UCSD-AML1 (cell line): ENCODE data around the gene SLC6A3.
"Not testable (repeated sequence)": the region's sequence is repeated elsewhere in the genome, so short reads cannot be mapped to it uniquely, and the experiment has no call there.

Experiments used
- DNase-seq: peaks from one replicate; lab custom pipeline; 2025; ENCODE audit not compliant: unreplicated experiment; lab: John Stamatoyannopoulos, UW

SLC6A3 gene

DNA sequence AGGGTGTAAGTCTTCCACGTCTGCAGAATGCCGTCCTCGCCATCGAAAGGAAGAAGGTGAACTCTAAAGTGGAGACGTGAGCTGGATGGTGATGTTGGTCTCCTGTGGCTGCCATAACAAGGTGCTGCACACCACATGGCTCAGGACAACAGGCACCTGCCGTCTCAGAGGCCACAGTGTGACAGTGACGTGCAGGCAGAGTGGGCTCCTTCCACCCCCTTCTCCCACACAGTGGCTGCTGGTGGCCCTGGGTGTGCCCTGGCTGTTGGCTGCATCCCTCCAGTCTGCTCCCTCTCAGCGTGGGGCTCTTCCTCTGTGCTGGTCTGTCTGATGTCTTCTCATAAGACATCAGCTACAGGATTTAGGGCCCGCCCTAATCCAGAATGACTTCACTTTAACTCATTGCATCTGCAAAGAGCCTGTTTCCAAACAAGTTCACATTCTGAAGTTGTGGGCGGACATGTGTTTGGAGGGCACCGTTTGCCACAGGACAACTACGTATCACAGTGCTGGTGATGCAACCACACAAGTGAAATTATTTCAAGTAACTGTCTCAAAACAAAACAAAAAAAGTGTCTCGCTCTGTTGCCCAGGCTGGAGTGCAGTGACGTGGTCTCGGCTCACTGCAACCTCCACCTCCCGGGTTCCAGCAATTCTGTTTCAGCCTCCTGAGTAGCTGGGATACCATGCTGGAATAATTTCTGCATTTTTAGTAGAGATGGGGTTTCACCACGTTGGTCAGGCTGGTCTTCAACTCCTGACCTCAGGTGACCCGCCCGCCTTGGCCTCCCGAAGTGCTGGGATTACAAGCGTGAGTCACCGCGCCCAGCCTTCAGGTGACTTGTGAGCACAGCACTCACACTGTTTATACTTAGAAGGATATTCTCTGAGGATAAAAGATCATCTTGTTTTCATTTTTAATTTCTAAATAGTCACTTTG lies 69.1 kb downstream of the SLC6A3 start:
- no peak for DNase-seq

DNA sequence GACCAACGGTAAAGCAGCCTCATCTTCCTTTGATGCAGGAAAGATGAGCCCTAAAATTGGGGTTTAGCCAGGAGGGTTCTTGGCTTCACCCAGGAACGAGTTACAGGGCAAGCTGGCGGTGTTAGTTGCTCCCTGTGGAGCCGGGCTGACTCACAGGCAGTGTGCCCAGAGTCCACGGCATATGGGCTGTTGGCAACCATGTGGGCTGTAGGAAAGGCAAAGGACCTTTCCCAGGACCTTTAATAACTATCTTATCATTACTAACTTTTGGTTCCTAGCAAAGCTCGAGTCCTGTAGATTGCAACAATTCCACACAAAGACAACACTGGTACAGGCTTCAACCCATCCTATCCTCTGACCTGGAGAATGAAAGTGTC lies 70.6 kb downstream of the SLC6A3 start:
- DNase-seq: no peak

DNA sequence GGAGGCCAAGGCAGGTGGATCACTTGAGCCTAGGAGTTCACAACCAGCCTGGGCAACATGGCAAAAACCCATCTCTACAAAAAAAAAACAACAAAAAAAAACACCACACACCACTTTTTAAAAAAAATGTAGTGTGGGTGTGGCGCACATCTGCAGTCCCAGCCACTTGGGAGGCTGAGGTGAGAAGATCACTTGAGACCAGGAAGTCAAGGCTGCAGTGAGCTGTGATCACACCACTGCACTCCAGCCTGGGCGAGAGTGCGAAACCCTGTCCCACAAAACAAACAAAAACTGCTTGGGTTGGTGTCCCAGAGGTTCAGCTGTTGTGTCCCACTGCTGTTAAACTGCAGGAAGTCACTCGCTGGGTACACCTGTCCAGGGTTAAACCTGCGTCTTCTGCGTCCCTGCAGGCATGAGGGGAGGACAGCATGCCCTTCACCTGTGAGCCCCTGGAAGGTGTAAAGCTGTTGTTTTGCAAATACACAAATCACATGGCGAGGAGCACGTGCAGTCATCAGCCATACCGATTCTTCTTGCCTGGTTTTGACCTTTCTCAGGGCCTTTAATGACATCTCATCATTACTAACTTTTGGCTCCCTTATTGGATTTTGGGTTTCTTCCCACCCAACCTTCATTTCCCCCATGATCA lies 71.1 kb downstream of the SLC6A3 start:
- DNase-seq: no peak

DNA sequence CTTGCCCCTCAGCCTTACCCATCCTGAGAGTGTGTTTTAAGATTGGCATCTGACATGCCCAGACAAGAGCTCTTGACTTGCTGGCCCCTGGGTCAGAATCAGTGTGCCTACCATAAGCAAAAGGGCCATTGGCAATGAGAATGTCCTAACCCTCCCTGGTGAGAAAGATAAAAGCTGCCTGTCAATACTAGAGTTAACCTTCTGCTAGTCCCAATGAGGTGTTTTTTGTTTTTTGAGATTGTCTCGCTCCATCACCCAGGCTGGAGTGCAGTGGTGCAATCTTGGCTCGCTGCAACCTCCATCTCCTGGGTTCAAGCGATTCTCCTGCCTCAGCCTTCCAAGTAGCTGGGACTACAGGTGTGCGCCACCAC lies 73.3 kb downstream of the SLC6A3 start:
- not testable (repeated sequence) for DNase-seq

DNA sequence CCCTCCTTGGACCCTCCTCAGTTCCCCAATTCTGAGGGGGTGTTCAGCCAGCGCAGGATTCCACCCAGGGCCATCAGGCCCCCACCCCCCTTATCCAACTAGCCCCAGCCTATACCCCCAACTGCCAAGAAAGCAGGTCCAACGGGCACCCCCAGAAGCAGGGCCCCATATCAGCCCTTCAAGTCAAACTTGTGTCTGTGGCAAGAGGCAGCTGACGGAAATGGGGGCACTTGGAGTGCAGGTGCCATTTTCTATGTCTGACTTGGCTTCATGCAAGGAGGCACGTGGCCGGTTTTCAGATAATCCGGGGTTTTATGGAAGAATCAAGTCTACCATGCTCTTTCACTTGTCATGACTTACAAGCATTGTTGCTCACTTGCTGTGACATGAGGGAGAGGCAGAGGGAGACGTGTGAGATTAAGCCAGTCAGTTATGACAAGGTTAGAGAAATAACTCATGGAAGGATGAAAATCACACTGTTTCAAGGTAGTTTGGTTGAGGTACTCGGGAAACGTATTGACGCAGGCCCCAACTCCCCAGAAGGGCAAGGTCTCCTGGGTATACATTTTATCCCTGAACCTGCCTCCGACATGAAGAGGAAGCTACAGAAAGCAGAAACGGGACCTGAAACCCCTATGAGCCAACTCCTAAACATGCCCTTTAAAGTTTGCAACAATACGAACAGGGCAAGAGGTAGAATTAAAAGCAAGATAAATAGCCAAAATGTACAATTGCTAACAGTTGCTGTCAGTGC lies 73.8 kb downstream of the SLC6A3 start:
- no peak for DNase-seq

DNA sequence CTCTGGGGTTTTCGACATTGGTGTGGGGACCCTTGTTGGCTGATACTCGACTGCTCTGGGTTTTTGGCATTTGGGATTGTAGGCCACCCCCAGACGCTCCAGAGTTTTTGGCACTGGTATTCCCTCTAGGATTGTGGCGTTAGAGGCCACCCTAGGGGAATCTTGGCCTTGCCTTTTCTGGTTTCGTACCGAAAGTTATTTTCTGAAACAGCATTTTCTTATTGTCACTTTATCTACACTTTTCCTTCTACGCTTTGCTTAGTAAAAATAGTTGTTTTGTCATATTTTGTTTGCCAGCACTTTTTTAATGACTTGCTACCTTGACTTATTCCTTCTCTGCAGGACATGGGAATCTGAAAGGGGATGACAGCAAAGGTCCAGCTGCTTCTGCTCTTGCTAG lies 75.2 kb downstream of the SLC6A3 start:
- no peak for DNase-seq

DNA sequence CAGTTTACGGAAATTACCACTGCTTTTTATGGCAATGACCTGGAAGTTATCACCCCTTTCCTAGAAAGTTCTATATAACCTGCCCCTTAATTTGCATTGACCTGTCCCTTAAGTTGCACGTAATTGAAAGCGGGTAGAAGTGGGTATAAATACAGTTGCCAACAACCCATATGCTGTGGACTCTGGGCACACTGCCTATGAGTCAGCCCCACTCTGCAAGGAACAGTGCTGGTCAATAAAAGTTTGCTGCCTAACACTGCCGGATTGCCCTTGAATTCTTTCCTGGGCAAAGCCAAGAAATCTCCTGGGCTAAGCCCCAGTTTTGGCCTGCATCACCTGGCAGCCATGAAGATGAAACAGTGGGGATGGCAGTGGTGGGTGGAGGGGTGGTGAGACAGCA lies 76.5 kb downstream of the SLC6A3 start:
- no peak for DNase-seq

DNA sequence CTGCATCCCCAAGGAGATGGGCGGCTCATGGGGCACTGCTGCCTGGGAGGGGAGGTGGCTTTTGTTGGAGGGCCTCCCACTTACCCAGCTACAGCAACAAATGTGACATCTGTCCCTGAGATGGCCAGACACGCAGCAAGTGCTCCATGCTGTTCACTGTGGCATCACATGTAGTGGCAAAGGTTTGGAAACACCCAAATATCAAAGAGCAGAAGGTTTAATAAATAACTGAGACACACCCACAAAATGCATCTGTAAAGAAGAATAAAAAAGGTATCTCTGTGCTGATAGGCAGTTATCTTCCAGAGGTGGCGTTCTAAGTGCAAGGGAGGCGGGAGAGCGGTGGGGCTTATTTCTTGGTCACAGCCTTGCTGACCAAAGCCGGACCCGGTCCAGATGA lies 77.0 kb downstream of the SLC6A3 start:
- no peak for DNase-seq

DNA sequence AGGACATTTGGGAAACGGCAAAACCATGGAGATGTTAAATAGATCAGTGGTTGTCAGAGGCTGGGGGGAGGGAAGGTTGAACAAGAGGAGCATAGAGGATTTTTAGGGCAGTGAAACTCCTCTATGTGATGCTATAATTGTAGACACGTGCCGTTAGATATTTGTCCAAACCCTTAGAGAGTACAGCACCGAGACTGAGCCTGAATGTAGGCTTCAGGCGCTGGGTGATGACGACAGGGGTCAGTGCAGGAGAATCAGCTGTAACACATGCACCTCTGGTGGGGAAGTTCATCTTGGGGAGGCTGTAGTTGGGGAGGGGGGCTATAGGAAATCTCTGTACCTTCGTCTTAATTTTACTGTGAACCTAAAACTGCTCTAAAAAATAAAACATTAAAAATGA lies 78.1 kb downstream of the SLC6A3 start:
- DNase-seq: no peak

DNA sequence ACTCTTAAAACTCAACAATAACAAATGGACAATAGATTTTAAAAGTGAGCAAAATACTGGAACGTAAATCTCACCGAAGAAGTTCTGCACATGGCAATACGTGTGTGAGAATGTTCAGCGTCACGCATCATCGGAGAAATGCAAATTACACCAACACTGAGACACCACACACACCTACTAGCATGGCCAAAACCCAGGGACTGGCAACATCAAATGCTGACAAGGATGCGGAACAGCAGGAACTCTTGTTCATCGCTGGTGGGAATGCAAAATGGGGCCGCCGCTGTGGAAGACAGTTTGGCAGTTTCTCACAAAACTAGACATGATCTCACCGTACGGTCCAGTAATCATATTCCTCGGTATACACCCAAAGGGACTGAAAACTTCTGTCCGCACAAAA lies 78.7 kb downstream of the SLC6A3 start:
- no peak for DNase-seq

DNA sequence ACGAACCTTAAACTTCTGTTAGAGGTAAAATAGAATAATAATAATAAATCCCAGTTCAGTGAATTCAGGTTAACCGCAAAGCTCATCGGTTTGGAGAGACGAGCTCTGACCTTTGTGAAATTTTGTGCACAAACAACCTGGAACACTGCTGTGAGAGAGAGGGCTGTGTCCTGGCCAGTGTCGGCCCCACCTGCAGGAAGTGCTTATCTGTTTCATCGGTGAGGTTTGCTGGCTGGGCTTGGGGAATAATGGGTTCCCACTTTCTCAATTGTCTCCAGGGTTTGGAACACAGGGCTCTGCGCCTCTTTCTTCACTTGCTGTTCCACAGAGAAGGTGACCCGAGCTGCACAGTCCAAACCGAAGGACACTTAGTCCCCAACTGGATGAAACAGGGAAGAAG lies 81.0 kb downstream of the SLC6A3 start:
- DNase-seq: no peak

DNA sequence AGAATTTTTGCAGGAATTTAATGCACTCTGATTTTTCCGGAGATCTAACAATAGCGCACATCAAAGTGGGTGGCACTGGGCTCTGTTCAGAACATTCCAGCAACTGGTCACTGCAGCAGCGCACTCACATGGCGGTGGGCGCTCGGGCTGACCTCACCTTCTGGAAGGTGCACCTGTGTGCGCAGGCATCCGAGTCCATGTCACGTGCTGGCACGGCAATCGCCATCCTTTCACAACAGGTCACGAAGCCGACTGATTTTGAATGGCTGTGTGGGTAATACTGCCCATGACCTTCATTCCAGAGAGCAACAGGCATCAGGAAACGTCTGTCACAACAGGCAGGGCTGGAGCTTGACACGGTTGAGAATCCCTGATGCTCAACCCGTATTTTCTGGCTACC lies 81.7 kb downstream of the SLC6A3 start:
- DNase-seq: no peak

DNA sequence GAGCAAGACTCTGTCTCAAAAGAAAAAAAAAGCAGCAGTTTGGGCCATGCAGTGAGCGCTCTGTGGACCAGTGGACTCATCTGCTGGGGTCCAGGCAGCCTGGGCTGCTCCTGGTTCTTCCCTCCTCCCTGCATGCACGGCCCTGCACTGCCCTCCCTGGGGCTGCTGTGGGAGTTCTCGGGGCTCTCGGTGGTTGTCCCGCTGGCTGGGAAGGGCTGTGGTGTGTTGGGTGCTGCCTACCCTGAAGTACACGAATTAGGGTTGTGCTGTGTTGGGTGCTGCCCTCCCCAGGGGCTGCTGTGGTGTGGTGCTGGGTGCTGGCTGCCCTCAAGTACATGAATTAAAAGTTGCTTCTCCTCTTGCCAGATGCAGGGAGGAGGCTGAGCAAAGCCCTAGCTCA lies 82.1 kb downstream of the SLC6A3 start:
- no peak for DNase-seq

DNA sequence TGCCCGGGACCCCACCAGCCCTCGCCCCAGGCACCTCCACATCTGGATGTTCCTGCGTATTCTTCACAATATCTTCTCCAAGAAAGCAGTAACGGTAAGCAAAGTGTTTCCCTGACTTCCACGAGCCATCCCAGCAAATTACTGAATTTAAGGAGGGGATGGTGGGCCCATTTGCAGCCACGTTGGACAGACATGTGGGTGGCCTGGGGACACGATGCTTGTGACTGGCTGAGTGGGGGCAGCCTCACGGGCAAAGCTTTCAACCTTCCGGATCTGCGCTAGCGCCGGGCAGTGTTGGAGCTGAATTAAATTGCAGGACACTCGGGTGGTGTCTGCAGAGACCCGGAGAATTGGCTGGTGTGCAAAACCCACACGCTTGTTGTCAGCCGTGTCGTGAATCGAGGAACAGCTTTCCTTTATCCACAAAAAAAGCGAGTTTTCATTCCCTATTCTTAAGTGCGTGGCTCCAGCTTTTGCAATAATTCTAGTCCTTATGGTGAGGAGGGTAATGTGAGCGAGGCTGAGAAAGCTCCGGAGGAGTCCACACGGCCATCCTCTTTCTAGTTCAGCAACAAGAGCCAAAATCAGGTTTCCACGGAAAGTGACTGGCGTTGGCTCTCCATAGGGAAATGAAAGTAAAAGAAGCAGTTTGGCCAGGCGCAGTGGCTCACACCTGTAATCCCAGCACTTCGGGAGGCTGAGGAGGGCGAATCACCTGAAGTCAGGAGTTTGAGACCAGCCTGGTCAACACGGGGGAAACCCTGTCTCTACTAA lies 82.8 kb downstream of the SLC6A3 start:
- no peak for DNase-seq

DNA sequence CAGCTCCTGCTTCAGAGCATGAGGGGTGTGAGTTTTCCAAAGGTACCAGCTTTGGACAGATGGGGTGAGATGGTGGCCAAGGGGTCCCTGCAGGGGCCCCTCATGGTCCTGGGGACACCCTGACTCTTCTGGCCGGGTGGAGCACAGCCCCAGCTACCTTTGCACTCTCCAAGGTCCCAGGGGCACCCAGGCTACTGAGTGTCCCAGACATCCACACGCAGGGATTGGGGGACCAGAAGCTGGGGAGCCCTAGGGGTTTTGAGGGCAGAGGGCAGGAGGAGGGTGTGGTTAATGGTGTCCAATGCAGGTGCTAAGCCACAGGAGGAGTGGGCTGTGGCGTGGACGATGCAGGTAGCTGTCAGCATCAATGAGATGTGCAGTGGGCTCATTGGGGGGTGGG lies 84.4 kb downstream of the SLC6A3 start:
- DNase-seq: no peak

DNA sequence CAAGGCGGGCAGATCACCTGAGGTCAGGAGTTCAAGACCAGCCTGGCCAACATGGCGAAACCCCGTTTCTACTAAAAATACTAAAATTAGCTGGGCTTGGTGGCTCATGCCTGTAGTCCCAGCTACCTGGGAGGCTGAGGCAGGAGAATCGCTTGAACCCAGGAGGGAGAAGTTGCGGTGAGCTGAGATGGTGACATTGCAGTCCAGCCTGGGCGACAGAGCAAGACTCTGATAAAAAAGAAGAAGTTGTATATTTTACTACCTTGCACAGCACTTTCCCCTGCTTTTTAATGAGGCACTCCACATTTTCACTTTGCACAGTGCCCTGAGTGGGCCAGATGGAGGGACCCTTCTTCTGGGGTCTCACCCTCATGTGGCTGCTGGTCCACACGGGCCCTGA lies 84.9 kb downstream of the SLC6A3 start:
- not testable (repeated sequence) for DNase-seq

DNA sequence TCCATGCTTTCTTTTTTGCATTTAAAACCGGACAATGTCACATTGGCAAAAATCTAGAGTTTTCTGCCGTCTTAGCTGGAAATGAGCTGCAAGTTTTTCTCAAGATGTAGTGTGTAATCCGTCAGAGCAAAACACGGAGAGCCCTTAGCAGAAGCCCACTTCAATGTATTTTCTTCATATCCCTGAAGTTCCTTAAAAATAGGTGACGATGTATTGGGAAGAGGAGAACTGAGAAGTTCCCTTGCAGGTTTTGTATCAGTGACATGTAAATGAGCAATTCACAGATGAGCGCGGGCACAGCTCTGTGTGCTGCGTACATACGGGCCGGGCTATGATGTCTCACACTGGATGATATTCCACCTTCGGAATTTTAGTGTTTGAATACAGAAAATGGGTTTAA lies 85.5 kb downstream of the SLC6A3 start:
- no peak for DNase-seq

DNA sequence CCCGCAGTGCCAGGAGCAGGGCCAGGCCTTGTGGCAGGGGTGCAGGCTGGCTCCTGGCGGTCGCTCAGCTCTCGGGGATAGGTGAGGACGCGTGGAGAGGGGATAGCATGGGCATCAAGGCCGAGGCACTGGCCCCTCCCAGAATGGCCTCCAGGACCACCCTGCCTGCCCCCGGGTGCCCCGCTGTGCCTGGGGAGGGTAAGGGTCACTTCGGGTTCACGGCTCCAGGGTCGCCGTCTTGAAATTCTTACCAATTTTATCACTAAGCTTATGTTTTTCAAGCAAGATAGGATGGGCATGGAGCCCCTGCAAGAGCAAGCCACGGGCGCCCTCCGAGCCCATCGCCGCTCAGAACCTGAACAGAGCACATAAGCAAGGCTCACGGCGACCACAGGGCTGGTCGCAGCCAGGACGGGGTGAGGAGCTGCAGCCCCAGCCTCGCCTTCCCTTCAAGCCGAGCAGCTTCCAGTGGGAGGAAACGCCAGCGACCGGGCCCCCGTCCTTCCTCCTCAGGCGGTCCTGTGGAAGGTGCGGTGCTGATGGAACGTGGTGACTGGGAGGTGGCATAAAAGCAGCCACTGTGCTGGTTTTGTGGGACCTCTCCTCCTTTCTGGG lies 86.1 kb downstream of the SLC6A3 start:
- no peak for DNase-seq

DNA sequence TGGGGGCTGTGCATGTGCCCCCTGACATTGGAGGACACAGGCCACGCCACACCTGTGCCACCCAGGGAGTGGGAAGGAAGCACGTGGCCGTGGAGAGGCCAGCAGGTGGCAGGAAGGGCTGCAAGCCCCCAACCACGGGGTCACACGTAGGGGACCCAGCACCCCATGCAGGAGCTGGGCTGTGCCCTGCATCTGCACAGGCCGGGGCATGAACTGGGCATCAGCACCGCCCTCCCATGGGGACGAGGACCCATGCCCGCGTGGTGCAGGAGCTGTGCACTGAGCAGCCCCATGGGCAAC lies 86.6 kb downstream of the SLC6A3 start:
- no peak for DNase-seq

DNA sequence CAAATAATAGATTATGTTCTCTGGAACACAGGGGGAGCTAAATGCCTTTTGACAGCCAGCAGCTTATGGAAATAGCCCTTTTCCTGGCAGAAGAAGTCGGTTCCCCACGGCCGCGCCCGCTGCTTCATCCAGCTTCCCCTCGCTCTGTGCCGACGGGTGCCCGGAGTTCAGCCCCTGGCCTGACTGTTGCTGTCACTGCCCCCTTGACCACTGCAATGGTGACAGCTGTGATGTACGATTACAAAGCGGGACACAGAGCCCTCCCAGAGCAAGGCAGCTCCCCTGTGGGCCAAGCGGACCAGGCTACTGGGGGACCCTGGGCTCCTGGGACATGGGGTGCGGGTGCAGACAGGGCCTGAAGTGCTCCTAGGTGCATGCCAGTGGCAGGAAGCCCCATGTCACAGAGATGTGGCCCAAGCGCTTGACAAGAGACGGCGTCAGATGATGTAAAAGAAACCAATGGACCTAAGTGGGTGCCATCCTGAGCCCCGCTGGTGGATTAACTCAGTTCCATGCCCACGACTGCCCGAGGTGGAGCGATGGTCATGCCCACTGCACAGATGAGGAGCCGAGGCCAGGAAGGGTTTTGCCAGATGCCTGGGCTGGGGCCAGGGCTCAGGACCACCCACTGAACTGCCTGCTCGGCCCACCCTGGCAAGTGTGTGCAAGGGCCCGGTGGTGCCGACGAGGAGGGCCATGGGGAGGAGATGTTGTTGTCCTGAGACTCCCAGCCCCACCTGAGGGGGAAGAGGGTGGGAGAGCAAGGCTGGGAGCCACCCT lies 87.1 kb downstream of the SLC6A3 start:
- DNase-seq: no peak
